GM12875 (cell line): ENCODE data around the gene TMEM161B.
"Not testable (repeated sequence)": the region's sequence is repeated elsewhere in the genome, so short reads cannot be mapped to it uniquely, and the experiment has no call there.

ENCODE experiments used
- H3K4me3 ChIP-seq: one replicate; pipeline ENCODE4 v1.5.1; 2011; ENCODE audit warnings: low read depth, low read length, control low read depth
- TF ChIP-seq, protein P1 (sequence below): IDR thresholded peaks from 2 replicates; pipeline ENCODE4 v1.5.1; 2011; ENCODE audit warnings: low read depth, mild to moderate bottlenecking, control low read depth, inconsistent platforms, low read length, moderate library complexity, borderline replicate concordance; ENCODE audit not compliant: insufficient read depth

The TMEM161B gene

DNA sequence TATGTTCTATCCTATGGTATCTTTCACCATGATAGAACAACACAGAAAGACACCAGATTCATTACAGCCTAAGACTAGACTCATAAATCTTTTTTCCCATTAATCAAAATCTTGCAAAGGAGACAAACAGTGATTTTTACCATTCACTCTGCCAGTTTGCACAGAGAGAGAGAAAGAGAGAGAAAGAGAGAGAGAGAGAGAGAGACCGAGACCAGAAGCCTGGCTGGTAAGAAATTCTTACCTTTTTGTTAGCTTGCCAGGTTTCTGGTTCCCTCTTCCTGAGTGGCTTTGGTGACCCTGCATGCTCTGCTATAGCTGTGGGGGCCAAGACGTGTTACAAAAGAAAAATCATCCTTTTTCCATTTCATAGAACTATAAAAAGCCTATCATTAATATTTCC, 18.6 kb downstream of the TMEM161B start:
- TF ChIP-seq, protein P1, sequence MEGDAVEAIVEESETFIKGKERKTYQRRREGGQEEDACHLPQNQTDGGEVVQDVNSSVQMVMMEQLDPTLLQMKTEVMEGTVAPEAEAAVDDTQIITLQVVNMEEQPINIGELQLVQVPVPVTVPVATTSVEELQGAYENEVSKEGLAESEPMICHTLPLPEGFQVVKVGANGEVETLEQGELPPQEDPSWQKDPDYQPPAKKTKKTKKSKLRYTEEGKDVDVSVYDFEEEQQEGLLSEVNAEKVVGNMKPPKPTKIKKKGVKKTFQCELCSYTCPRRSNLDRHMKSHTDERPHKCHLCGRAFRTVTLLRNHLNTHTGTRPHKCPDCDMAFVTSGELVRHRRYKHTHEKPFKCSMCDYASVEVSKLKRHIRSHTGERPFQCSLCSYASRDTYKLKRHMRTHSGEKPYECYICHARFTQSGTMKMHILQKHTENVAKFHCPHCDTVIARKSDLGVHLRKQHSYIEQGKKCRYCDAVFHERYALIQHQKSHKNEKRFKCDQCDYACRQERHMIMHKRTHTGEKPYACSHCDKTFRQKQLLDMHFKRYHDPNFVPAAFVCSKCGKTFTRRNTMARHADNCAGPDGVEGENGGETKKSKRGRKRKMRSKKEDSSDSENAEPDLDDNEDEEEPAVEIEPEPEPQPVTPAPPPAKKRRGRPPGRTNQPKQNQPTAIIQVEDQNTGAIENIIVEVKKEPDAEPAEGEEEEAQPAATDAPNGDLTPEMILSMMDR, result no peak

DNA sequence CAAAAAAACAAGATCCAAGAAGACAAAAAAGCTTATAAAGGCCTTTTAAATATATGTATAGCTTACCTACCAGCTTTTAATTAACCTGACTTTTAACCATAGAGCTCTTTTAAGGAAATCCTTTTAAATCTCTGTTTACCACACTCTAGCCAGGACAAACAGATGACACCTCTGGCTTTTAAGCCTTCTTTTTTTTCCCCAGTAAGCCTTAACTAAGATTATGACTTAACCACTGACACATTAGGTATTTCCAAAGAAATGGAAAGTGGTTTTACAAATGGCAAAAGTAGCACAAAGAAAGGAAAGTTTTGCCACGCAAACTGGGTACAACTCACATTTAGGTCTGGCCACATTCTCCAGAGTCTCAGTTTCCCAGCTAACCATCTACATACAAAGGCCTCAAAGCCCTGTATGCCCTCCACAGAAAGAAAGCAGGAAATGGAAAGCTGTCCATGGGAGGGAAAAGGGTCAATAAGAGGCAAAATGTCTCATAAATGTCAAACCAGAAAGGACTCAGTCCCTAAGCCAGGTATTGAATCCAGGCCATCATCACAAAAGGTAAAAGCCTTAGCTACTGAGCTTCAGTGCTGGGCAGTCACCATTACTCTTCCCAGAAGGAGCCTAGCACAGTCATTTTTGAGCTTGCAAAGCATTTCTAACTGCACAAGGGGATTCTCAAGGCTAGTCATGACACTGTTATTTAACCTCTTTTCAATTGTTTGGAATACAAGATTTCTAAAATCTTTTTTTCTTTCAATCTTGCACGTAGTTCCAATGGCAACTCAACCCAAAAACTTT, 19.7 kb downstream of the TMEM161B start:
- H3K4me3 ChIP-seq, result no peak overlapping the region
- TF ChIP-seq, protein P1, result no peak

More for the DNA sequence above, 18.6 kb downstream of the TMEM161B start:
- no peak overlapping the region for H3K4me3 ChIP-seq

DNA sequence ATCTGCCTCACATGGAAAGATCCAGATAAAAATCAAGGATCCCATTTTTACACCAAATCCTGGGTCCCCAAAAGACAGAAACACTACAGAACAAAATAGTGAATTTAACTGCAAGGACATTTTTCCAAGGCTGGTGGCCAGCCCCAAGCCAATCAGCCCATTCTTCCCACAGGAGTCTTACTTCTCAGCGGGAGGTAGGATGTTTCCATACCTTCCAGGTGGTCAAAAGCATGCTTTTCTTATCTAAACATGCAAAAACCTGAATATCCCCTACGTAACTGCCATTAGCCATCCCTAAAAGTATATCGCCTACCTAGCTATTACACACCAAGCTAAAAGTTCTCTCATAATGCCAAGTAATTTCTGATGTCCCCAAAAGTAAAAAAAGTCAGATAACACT, 20.6 kb downstream of the TMEM161B start:
- no peak overlapping the region for H3K4me3 ChIP-seq
- TF ChIP-seq, protein P1, result no peak

DNA sequence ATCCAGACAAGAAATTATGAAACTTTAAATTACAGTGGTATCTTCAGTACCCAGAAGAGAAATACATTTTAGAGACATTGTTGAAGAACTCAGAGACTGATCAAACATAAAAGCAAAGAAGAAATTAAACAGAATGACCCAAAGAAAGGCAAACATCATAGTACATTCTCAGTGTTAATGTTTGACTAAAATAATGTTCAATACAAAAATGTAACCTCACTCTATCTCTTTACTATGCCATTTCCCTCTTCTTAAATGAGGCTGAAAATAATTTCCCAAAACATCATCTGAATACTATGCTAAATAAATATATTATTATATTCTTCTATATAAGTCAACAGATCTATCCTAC, 22.8 kb downstream of the TMEM161B start:
- H3K4me3 ChIP-seq, result no peak overlapping the region
- TF ChIP-seq, protein P1, result no peak

DNA sequence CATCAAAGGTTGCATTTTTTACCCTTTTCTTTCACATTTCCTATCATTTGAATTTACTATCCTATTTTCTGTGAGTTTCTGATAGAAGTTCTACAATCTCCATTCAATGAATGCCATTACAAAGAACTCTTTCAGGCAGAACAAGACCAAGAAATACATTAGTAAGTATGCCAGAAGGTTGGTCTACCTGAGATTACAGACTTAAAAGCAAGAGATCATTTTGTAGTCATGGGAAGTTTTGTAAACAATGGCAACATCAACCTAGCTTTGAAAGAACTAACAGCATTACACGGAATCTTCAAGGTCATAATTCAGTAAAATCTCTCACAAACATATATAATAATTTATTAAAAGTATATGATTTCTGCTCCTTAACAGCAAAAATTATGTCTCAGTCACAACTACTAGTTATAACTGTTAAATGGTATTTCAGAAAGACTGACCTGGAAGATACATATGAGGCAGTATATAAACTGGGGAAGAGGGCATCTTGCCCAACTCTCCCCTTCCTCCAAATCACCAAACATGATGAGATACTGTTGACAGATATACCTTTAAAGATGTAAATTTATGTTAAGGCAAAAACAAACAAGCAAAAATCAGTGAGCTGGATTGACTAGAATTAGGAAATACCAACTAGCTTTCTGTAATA, 23.3 kb downstream of the TMEM161B start:
- TF ChIP-seq, protein P1, result no peak
- no peak overlapping the region for H3K4me3 ChIP-seq

DNA sequence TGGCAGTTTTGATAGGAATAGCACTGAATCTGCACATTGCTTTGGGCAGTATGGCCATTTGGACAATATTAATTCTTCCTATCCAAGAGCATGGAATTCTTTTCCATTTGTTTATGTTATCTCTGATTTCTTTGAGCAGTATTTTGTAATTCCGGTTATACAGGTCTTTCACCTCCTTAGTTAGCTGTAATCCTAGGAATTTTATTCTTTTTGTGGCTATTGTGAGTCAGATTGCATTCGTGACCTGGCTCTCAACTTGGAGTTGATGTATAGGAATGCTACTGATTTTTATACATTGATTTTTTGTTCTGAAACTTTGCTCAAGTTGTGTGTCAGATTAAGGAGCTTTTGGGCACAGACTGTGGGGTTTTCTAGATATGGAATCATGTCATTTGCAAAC, 24.0 kb downstream of the TMEM161B start:
- H3K4me3 ChIP-seq, result no peak overlapping the region
- TF ChIP-seq, protein P1, result no peak

DNA sequence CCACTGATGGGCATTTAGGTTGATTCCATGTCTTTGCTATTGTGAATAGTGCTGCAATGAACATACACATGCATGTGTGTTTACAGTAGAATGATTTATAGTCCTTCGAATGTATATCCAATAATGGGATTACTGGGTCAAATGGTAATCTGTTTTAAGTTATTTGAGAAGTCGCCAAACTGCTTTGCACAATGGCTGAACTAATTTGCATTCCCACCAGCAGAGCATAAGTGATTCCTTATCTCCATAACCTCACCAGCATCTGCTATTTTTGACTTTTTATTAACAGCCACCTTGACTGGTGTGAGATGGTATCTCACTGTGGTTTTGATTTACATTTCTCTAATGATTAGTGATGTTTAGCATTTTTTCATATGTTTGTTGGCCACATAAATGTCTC, 25.2 kb downstream of the TMEM161B start:
- not testable (repeated sequence) for H3K4me3 ChIP-seq
